SK-N-SH treated with all-trans-retinoic acid at 6 μM for 48 hours (cell line): ENCODE data around the gene ATMIN.

ENCODE experiments used
- ATAC-seq: fragments of 200-7000 bp; cut with Tn5 transposase; 3 replicates; pipeline ENCODE4 v1.9.1; 2020; ENCODE audit warnings: mild to moderate bottlenecking, moderate library complexity
- ARNTL ChIP-seq: fragments of 450-650 bp; formaldehyde crosslinking; IDR thresholded peaks from 2 replicates; pipeline ENCODE4 v1.5.0; 2020; ENCODE audit warnings: low read depth, mild to moderate bottlenecking, moderate library complexity, borderline replicate concordance
- BACH2 ChIP-seq: fragments of 250-450 bp; sonication (Bioruptor Pico); IDR thresholded peaks from 2 replicates; pipeline ENCODE4 v1.9.0; 2021; ENCODE audit warnings: mild to moderate bottlenecking, borderline replicate concordance
- CSDC2 ChIP-seq: fragments of 250-450 bp; sonication (Bioruptor Pico); IDR thresholded peaks from 2 replicates; pipeline ENCODE4 v1.5.0; 2020; ENCODE audit warnings: mild to moderate bottlenecking, moderate library complexity
- ESRRG ChIP-seq: fragments of 250-450 bp; sonication (Bioruptor Pico); IDR thresholded peaks from 2 replicates; pipeline ENCODE4 v1.6.1; 2021; ENCODE audit warnings: mild to moderate bottlenecking
- GLIS3 ChIP-seq: fragments of 250-450 bp; sonication (Bioruptor Pico); IDR thresholded peaks from 2 replicates; pipeline ENCODE4 v1.5.0; 2020; ENCODE audit warnings: mild to moderate bottlenecking, moderate library complexity
- ISL1 ChIP-seq: fragments of 250-450 bp; sonication (Bioruptor Pico); IDR thresholded peaks from 2 replicates; pipeline ENCODE4 v2.1.2; 2022; ENCODE audit warnings: mild to moderate bottlenecking, moderate library complexity
- OSR1 ChIP-seq: fragments of 250-450 bp; sonication (Bioruptor Pico); IDR thresholded peaks from 2 replicates; pipeline ENCODE4 v1.8.0; 2022; ENCODE audit warnings: moderate library complexity, mild to moderate bottlenecking, inconsistent platforms
- PPARA ChIP-seq: fragments of 250-450 bp; sonication (Bioruptor Pico); IDR thresholded peaks from 2 replicates; pipeline ENCODE4 v1.5.0; 2020; ENCODE audit warnings: mild to moderate bottlenecking, borderline replicate concordance
- RARB ChIP-seq: fragments of 250-450 bp; sonication (Bioruptor Pico); IDR thresholded peaks from 2 replicates; pipeline ENCODE4 v1.8.0; 2021; ENCODE audit warnings: mild to moderate bottlenecking, moderate library complexity
- TCF4 ChIP-seq: fragments of 250-450 bp; sonication (Bioruptor Pico); IDR thresholded peaks from 2 replicates; pipeline ENCODE4 v1.8.0; 2021; ENCODE audit warnings: mild to moderate bottlenecking, moderate library complexity, borderline replicate concordance
- TOX ChIP-seq: fragments of 250-450 bp; sonication (Bioruptor Pico); IDR thresholded peaks from 2 replicates; pipeline ENCODE4 v1.8.0; 2021; ENCODE audit warnings: mild to moderate bottlenecking, moderate library complexity, borderline replicate concordance
- ZC3H10 ChIP-seq: fragments of 250-450 bp; sonication (Bioruptor Pico); IDR thresholded peaks from 2 replicates; pipeline ENCODE4 v1.5.1; 2021; ENCODE audit warnings: mild to moderate bottlenecking, moderate library complexity
- ZFP3 ChIP-seq: fragments of 250-450 bp; sonication (Bioruptor Pico); IDR thresholded peaks from 2 replicates; pipeline ENCODE4 v1.5.0; 2020; ENCODE audit warnings: mild to moderate bottlenecking, moderate library complexity
- ZFP30 ChIP-seq: fragments of 450-650 bp; formaldehyde crosslinking; IDR thresholded peaks from 2 replicates; pipeline ENCODE4 v1.5.0; 2022; ENCODE audit warnings: mild to moderate bottlenecking, moderate library complexity
- ZNF565 ChIP-seq: fragments of 450-650 bp; formaldehyde crosslinking; conservative IDR thresholded peaks from 2 replicates; pipeline ENCODE4 v1.5.0; 2020; ENCODE audit warnings: low read depth, mild to moderate bottlenecking, moderate library complexity
- ZNF70 ChIP-seq: fragments of 450-650 bp; formaldehyde crosslinking; IDR thresholded peaks from 2 replicates; pipeline ENCODE4 v1.5.0; 2020; ENCODE audit warnings: mild to moderate bottlenecking, moderate library complexity
- ZNF8 ChIP-seq: fragments of 450-650 bp; formaldehyde crosslinking; IDR thresholded peaks from 2 replicates; pipeline ENCODE4 v1.5.0; 2020; ENCODE audit warnings: mild to moderate bottlenecking, moderate library complexity
- TF ChIP-seq, protein P1 (sequence below): fragments of 250-450 bp; sonication (Bioruptor Pico); IDR thresholded peaks from 2 replicates; pipeline ENCODE4 v1.5.0; 2020; ENCODE audit warnings: mild to moderate bottlenecking, moderate library complexity
- TF ChIP-seq, protein P2 (sequence below): fragments of 250-450 bp; sonication (Bioruptor Pico); IDR thresholded peaks from 2 replicates; pipeline ENCODE4 v1.8.0; 2021; ENCODE audit warnings: low read depth, mild to moderate bottlenecking, moderate library complexity, borderline replicate concordance
- TF ChIP-seq, protein P3 (sequence below): fragments of 250-450 bp; sonication (Bioruptor Pico); IDR thresholded peaks from 2 replicates; pipeline ENCODE4 v1.5.1; 2020; ENCODE audit warnings: low read depth, mild to moderate bottlenecking, moderate library complexity
- TF ChIP-seq, protein P4 (sequence below): fragments of 250-450 bp; sonication (Bioruptor Pico); IDR thresholded peaks from 2 replicates; pipeline ENCODE4 v1.8.0; 2020; ENCODE audit warnings: mild to moderate bottlenecking, moderate library complexity, borderline replicate concordance
- TF ChIP-seq, protein P5 (sequence below): fragments of 250-450 bp; sonication (Bioruptor Pico); IDR thresholded peaks from 2 replicates; pipeline ENCODE4 v1.5.1; 2021; ENCODE audit warnings: mild to moderate bottlenecking, moderate library complexity

Gene ATMIN

DNA sequence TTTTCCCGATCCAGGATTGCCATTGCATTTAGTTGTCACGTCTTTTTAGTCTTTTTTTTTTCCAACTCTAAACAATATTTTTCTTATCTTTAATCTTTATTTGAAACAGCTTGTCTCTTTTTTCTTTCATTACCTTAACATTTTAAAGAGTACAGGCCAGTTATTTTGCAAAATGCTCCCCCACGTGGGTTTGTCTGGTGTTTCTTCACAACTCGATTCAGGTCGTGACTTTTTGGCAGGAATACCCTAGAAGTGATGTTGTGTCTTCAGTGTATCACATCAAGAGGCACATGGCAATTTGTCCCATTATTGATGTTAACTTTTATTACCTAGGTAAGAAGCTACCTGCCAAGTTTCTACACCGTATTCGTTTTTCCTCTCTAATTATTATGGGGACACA is 46.9 kb upstream of the ATMIN start:
- TF ChIP-seq TCF4 (CRISPR knock-in tag) (no peak), TOX (no peak), ZC3H10 (CRISPR knock-in tag) (no peak), RARB (no peak), GLIS3 (no peak), ZNF565 (CRISPR knock-in tag) (no peak), CSDC2 (CRISPR knock-in tag) (no peak), ESRRG (CRISPR knock-in tag) (no peak), ARNTL (CRISPR knock-in tag) (no peak), OSR1 (CRISPR knock-in tag) (no peak), PPARA (no peak), BACH2 (CRISPR knock-in tag) (no peak), ZNF70 (no peak), ZFP3 (CRISPR knock-in tag) (no peak), ISL1 (CRISPR knock-in tag) (no peak)
- TF ChIP-seq, protein P1, sequence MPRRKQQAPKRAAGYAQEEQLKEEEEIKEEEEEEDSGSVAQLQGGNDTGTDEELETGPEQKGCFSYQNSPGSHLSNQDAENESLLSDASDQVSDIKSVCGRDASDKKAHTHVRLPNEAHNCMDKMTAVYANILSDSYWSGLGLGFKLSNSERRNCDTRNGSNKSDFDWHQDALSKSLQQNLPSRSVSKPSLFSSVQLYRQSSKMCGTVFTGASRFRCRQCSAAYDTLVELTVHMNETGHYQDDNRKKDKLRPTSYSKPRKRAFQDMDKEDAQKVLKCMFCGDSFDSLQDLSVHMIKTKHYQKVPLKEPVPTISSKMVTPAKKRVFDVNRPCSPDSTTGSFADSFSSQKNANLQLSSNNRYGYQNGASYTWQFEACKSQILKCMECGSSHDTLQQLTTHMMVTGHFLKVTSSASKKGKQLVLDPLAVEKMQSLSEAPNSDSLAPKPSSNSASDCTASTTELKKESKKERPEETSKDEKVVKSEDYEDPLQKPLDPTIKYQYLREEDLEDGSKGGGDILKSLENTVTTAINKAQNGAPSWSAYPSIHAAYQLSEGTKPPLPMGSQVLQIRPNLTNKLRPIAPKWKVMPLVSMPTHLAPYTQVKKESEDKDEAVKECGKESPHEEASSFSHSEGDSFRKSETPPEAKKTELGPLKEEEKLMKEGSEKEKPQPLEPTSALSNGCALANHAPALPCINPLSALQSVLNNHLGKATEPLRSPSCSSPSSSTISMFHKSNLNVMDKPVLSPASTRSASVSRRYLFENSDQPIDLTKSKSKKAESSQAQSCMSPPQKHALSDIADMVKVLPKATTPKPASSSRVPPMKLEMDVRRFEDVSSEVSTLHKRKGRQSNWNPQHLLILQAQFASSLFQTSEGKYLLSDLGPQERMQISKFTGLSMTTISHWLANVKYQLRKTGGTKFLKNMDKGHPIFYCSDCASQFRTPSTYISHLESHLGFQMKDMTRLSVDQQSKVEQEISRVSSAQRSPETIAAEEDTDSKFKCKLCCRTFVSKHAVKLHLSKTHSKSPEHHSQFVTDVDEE (CRISPR knock-in tag) = no peak
- TF ChIP-seq, protein P2, sequence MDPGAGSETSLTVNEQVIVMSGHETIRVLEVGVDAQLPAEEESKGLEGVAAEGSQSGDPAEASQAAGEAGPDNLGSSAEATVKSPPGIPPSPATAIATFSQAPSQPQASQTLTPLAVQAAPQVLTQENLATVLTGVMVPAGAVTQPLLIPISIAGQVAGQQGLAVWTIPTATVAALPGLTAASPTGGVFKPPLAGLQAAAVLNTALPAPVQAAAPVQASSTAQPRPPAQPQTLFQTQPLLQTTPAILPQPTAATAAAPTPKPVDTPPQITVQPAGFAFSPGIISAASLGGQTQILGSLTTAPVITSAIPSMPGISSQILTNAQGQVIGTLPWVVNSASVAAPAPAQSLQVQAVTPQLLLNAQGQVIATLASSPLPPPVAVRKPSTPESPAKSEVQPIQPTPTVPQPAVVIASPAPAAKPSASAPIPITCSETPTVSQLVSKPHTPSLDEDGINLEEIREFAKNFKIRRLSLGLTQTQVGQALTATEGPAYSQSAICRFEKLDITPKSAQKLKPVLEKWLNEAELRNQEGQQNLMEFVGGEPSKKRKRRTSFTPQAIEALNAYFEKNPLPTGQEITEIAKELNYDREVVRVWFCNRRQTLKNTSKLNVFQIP = no peak
- TF ChIP-seq, protein P3, sequence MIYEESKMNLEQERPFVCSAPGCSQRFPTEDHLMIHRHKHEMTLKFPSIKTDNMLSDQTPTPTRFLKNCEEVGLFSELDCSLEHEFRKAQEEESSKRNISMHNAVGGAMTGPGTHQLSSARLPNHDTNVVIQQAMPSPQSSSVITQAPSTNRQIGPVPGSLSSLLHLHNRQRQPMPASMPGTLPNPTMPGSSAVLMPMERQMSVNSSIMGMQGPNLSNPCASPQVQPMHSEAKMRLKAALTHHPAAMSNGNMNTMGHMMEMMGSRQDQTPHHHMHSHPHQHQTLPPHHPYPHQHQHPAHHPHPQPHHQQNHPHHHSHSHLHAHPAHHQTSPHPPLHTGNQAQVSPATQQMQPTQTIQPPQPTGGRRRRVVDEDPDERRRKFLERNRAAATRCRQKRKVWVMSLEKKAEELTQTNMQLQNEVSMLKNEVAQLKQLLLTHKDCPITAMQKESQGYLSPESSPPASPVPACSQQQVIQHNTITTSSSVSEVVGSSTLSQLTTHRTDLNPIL = no peak
- TF ChIP-seq, protein P4, sequence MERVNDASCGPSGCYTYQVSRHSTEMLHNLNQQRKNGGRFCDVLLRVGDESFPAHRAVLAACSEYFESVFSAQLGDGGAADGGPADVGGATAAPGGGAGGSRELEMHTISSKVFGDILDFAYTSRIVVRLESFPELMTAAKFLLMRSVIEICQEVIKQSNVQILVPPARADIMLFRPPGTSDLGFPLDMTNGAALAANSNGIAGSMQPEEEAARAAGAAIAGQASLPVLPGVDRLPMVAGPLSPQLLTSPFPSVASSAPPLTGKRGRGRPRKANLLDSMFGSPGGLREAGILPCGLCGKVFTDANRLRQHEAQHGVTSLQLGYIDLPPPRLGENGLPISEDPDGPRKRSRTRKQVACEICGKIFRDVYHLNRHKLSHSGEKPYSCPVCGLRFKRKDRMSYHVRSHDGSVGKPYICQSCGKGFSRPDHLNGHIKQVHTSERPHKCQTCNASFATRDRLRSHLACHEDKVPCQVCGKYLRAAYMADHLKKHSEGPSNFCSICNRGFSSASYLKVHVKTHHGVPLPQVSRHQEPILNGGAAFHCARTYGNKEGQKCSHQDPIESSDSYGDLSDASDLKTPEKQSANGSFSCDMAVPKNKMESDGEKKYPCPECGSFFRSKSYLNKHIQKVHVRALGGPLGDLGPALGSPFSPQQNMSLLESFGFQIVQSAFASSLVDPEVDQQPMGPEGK (CRISPR knock-in tag) = no peak
- TF ChIP-seq, protein P5, sequence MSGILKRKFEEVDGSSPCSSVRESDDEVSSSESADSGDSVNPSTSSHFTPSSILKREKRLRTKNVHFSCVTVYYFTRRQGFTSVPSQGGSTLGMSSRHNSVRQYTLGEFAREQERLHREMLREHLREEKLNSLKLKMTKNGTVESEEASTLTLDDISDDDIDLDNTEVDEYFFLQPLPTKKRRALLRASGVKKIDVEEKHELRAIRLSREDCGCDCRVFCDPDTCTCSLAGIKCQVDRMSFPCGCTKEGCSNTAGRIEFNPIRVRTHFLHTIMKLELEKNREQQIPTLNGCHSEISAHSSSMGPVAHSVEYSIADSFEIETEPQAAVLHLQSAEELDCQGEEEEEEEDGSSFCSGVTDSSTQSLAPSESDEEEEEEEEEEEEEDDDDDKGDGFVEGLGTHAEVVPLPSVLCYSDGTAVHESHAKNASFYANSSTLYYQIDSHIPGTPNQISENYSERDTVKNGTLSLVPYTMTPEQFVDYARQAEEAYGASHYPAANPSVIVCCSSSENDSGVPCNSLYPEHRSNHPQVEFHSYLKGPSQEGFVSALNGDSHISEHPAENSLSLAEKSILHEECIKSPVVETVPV (CRISPR knock-in tag) = no peak
- no peak for ATAC-seq

DNA sequence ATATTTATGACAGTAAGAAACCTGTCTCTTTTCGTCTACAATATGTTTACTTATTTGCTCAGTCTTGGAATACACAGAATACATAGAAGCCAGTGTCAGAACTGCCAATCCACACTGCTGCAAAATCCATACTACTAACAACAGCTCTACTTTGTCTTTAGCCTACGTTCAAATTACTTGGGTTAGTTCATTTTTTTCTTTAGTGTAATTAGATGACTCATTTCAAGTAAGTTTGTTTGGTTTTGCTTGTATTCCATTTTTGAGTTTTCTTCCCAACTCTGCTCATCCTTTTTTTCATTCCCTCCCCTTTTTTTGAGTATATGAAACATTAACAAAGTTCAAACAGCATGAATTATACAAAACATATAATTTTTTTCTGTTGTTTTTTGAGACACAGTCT is 45.8 kb upstream of the ATMIN start:
- ATAC-seq = no peak
- TF ChIP-seq, protein P1 (CRISPR knock-in tag) = no peak
- TF ChIP-seq OSR1 (CRISPR knock-in tag) (no peak), GLIS3 (no peak), ZNF8 (CRISPR knock-in tag) (no peak), ARNTL (CRISPR knock-in tag) (no peak), ZC3H10 (CRISPR knock-in tag) (no peak), PPARA (no peak), ZNF565 (CRISPR knock-in tag) (no peak), ZFP30 (CRISPR knock-in tag) (no peak), CSDC2 (CRISPR knock-in tag) (no peak), BACH2 (CRISPR knock-in tag) (no peak), TOX (no peak), ZNF70 (no peak)
- TF ChIP-seq, protein P3 = no peak
- TF ChIP-seq, protein P4 (CRISPR knock-in tag) = no peak
- TF ChIP-seq, protein P2 = no peak
